Progenitor cell of endocrine pancreas (in vitro differentiated cells): ENCODE measurements around the gene PRKAR1B. TPM values are rescaled to one million over a fixed set of nuclear protein-coding genes. Genes with fewer than 3 reads are reported as not detected.

Experiments used
- DNase-seq: peaks from one replicate; pipeline ENCODE4 v3.0.0; 2021; ENCODE audit warnings: low spot score; ENCODE audit not compliant: unreplicated experiment
- H3K27ac Mint-ChIP-seq: 2 replicates; pipeline ENCODE4 v1.8.0; 2021; ENCODE audit warnings: mild to moderate bottlenecking, moderate library complexity, mixed read lengths
- H3K27me3 Mint-ChIP-seq: 2 replicates; pipeline ENCODE4 v1.8.0; 2021; ENCODE audit warnings: mixed read lengths
- H3K36me3 Mint-ChIP-seq: 2 replicates; pipeline ENCODE4 v1.8.0; 2022; ENCODE audit warnings: mixed read lengths; ENCODE audit not compliant: insufficient read depth
- H3K4me1 Mint-ChIP-seq: 2 replicates; pipeline ENCODE4 v1.8.0; 2021; ENCODE audit warnings: low read depth, mixed read lengths
- H3K4me3 Mint-ChIP-seq: 2 replicates; pipeline ENCODE4 v1.8.0; 2021; ENCODE audit warnings: low read depth, mild to moderate bottlenecking, moderate library complexity, mixed read lengths
- H3K9me3 Mint-ChIP-seq: 2 replicates; pipeline ENCODE4 v1.8.0; 2021; ENCODE audit warnings: low read depth, mixed read lengths
- total RNA-seq: library from RNA; stranded (reverse); gene quantifications from 2 replicates; pipeline ENCODE4 v1.2.1, GENCODE V29; 2021
- TF ChIP-seq, protein P1 (sequence below): fragments of 200-600 bp; sonication (generic); IDR thresholded peaks from one replicate; pipeline ENCODE4 v1.5.0; 2021; ENCODE audit warnings: antibody characterized with exemption, mild to moderate bottlenecking; ENCODE audit not compliant: unreplicated experiment

Gene PRKAR1B
- total RNA-seq, 1 donor from 2014 or later: 54.2 TPM

DNA sequence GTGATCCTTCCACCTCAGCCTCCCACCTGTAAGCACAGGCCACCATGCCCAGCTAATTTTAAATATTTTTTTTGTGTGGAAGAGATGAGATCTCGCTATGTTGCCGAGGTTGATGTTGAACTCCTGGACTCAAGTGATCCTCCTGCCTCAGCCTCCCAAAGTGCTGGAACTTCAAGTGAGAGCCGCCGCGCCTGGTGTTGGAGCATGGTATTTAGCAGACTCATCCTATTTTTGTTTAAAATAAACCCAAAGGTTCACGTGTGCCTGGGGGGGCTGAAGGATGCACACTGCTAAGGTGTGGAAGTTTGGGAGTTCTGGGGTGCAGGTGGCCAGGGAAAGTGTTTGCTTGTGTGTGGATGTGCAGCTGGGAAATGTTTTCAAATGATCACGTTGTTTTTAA lies 225.6 kb downstream of the PRKAR1B start:
- H3K27ac Mint-ChIP-seq: no peak overlapping the region
- H3K4me3 Mint-ChIP-seq: no peak overlapping the region
- TF ChIP-seq, protein P1, sequence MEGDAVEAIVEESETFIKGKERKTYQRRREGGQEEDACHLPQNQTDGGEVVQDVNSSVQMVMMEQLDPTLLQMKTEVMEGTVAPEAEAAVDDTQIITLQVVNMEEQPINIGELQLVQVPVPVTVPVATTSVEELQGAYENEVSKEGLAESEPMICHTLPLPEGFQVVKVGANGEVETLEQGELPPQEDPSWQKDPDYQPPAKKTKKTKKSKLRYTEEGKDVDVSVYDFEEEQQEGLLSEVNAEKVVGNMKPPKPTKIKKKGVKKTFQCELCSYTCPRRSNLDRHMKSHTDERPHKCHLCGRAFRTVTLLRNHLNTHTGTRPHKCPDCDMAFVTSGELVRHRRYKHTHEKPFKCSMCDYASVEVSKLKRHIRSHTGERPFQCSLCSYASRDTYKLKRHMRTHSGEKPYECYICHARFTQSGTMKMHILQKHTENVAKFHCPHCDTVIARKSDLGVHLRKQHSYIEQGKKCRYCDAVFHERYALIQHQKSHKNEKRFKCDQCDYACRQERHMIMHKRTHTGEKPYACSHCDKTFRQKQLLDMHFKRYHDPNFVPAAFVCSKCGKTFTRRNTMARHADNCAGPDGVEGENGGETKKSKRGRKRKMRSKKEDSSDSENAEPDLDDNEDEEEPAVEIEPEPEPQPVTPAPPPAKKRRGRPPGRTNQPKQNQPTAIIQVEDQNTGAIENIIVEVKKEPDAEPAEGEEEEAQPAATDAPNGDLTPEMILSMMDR: no peak
- H3K9me3 Mint-ChIP-seq: no peaks in the 10 kb centered on the region
- no peak for DNase-seq
- H3K36me3 Mint-ChIP-seq: peaks cover 39% of the 10 kb centered on the region
- peaks cover 32% of the 10 kb centered on the region for H3K4me1 Mint-ChIP-seq
- no peaks in the 10 kb centered on the region for H3K27me3 Mint-ChIP-seq

- Mint-ChIP-seq H3K27ac (peak overlapping the region; percentile 31), H3K9me3 (no peaks in the 10 kb centered on the region), H3K4me3 (no peak overlapping the region), H3K27me3 (no peaks in the 10 kb centered on the region), H3K36me3 (peaks cover 37% of the 10 kb centered on the region), H3K4me1 (peaks cover 31% of the 10 kb centered on the region)
- TF ChIP-seq, protein P1: no peak
- DNase-seq: no peak
Measured at GRCh38 chr7:500521-501420, 226.3 kb downstream of the PRKAR1B start.

DNA sequence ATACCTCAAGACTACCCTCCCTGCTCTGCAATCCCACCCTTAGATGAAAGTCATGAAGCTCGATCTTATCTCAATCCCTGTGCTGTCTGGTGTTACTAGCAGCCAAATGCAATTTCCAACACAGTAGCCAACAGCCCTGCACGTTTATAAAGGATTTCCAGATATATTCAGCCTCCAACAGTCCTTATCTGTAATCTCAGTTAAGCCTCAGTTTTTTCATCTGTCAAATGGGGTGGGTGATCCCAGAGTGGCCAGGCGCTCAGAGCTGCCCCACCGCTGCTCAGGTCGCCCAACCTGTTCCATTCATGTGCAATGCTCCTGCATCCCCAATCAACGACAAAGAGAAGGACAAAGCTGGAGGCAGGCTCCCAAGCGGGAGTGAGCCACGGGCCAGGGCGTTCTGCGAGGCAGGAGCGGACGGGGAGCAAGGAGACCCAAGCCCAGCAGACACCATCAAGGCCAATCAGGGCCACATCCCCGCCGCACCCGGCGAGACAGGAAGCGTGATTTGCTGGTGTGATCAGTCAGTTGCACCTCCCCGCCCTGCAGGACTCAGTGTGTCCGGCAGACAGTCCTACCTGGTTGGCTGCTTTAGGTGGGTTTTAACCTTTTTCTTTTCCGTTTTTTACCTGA lies 227.1 kb downstream of the PRKAR1B start:
- DNase-seq: no peak
- Mint-ChIP-seq H3K4me1 (peaks cover 23% of the 10 kb centered on the region), H3K9me3 (no peaks in the 10 kb centered on the region), H3K36me3 (peaks cover 36% of the 10 kb centered on the region), H3K27me3 (no peaks in the 10 kb centered on the region), H3K27ac (no peak overlapping the region), H3K4me3 (no peak overlapping the region)
- TF ChIP-seq, protein P1: no peak

Other genes with a start within 250 kb of the PRKAR1B start
- 81.2 and 86.2 TPM in 2 replicates for gene PDGFA, start 207.4 kb downstream of the PRKAR1B start, total RNA-seq
- gene DNAAF5, start 582 bp downstream of the PRKAR1B start, total RNA-seq: 46.7 and 51.0 TPM in 2 replicates
- 152 and 157 TPM in 2 replicates for gene SUN1, start 105.2 kb upstream of the PRKAR1B start, total RNA-seq
- 58.2 and 58.7 TPM in 2 replicates for gene GET4, start 149.3 kb upstream of the PRKAR1B start, total RNA-seq
- 10.3 and 10.7 TPM in 2 replicates for gene ADAP1, start 227.4 kb upstream of the PRKAR1B start, total RNA-seq
- gene COX19, start 248.3 kb upstream of the PRKAR1B start, total RNA-seq: 20.3 and 20.6 TPM in 2 replicates